ENCODE data around the gene ZBTB1.
"Not testable (repeated sequence)": the region's sequence is repeated elsewhere in the genome, so short reads cannot be mapped to it uniquely, and the experiment has no call there.

Gene ZBTB1

DNA sequence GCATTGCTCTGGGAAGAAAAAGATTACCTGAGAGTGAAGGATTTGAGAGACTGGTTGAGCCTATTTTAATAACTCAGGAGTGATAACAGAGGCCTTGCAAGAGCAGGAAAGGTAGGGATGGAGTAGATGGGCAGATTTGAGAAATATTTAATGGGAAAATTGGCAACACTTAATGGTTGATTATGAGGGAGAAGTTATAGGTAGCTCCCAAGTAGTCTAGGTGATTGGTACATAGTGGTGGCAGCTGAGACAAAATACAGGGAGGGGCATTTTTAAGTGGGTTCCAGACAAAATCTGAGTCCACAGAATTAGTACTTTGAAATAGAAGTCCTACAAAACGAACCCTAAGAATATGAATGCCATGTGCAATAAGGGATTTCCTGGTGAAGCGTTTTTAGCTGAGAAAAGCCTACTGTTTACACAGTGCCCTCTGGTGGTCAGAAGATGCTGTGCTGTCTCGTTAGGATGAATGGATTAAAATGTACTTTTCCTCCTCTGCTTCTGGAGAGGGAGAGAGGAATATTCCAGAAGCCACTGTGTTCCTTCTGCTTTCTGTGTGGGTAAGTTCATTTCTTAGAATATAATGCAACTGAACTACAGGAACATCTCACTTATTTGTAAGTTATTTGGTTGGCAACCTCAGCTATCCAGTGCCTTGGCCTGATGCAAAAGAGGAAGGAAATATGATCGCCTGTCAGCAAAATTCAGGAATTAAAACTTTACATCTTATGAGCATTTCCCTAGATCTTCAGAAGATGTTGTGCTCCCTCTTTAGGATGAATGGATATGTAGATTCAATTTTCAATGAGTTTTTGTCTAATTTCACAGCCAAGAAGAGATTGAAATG, 6.5 kb downstream of the ZBTB1 start:
- Histone ChIP-seq H3K9ac (ENCODE audit: low read depth, low read length) (no peak overlapping the region), H3K9me3 (replicated peaks; ENCODE audit: low read length) (no peaks in the 10 kb centered on the region), H3K36me3 (ENCODE audit: insufficient read depth, low read length) (no peaks in the 10 kb centered on the region), H3K27me3 (ENCODE audit: control insufficient read depth, insufficient read depth, low read length) (no peaks in the 10 kb centered on the region), H3K4me1 (ENCODE audit: control insufficient read depth, insufficient read depth, low read length) (peaks cover 41% of the 10 kb centered on the region), H3K4me3 (ENCODE audit: low read length) (no peak overlapping the region), H3K4me2 (ENCODE audit: low read length) (peak overlapping the region; percentile 50)

GRCh38 chr14:64513271-64513670, 8.7 kb downstream of the ZBTB1 start:
- peaks cover 23% of the 10 kb centered on the region for H3K4me1 ChIP-seq (ENCODE audit: control insufficient read depth, insufficient read depth, low read length)
- no peaks in the 10 kb centered on the region for H3K9me3 ChIP-seq (replicated peaks; ENCODE audit: low read length)
- no peak overlapping the region for H3K4me3 ChIP-seq (ENCODE audit: low read length)
- no peak overlapping the region for H3K9ac ChIP-seq (ENCODE audit: low read depth, low read length)
- no peaks in the 10 kb centered on the region for H3K36me3 ChIP-seq (ENCODE audit: insufficient read depth, low read length)
- no peaks in the 10 kb centered on the region for H3K27me3 ChIP-seq (ENCODE audit: control insufficient read depth, insufficient read depth, low read length)
- H3K4me2 ChIP-seq (ENCODE audit: low read length) = no peak overlapping the region

DNA sequence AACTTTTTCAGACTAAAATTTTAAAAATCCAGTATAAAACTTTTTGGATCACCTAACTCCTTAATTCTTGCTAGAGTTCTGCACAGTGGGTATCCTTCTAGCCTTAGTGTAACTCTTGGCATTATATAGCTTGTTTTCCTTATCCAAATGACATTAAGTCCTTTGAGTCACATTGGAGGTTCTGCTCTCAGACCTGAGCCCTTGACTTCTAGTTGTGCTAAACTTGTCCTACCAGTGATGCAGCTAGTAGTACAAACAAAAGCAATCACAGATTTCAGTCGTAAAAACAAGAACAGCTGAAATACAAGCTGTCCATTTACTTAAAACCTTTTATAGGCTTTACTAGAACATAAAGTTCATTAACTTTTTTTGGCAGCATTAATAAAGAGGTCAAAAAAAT, 10.5 kb downstream of the ZBTB1 start:
- no peaks in the 10 kb centered on the region for H3K9me3 ChIP-seq (replicated peaks; ENCODE audit: low read length)
- H3K27me3 ChIP-seq (ENCODE audit: control insufficient read depth, insufficient read depth, low read length) = no peaks in the 10 kb centered on the region
- no peaks in the 10 kb centered on the region for H3K36me3 ChIP-seq (ENCODE audit: insufficient read depth, low read length)
- H3K4me1 ChIP-seq (ENCODE audit: control insufficient read depth, insufficient read depth, low read length) = peaks cover 13% of the 10 kb centered on the region
- no peak overlapping the region for H3K4me3 ChIP-seq (ENCODE audit: low read length)
- no peak overlapping the region for H3K4me2 ChIP-seq (ENCODE audit: low read length)
- no peak overlapping the region for H3K9ac ChIP-seq (ENCODE audit: low read depth, low read length)

- H3K36me3 ChIP-seq (ENCODE audit: insufficient read depth, low read length) = peaks cover 6% of the 10 kb centered on the region
- H3K9me3 ChIP-seq (replicated peaks; ENCODE audit: low read length) = no peaks in the 10 kb centered on the region
- no peaks in the 10 kb centered on the region for H3K27me3 ChIP-seq (ENCODE audit: control insufficient read depth, insufficient read depth, low read length)
- no peak overlapping the region for H3K9ac ChIP-seq (ENCODE audit: low read depth, low read length)
- H3K4me2 ChIP-seq (ENCODE audit: low read length) = no peak overlapping the region
- H3K4me3 ChIP-seq (ENCODE audit: low read length) = no peak overlapping the region
- H3K4me1 ChIP-seq (ENCODE audit: control insufficient read depth, insufficient read depth, low read length) = peaks cover 3% of the 10 kb centered on the region
These were observed 12.4 kb downstream of the ZBTB1 start for GRCh38 chr14:64516969-64517368.

DNA sequence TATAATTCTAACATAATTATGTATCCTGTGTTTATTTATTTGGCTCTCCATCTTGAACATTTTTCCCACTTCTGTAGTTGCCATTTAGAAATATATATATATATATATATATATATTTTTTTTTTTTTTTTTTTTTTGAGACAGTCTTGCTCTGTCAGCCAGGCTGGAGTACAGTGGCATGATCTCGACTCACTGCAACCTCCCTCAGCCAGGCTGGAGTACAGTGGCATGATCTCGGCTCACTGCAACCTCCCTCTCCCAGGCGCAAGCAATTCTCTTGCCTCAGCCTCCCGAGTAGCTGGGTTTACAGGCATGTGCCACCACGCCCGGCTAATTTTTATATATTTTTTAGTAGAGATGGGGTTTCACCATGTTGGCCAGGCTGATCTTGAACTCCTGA, 13.1 kb downstream of the ZBTB1 start:
- H3K36me3 ChIP-seq (ENCODE audit: insufficient read depth, low read length) = peaks cover 13% of the 10 kb centered on the region
- H3K4me3 ChIP-seq (ENCODE audit: low read length); H3K27me3 ChIP-seq (ENCODE audit: control insufficient read depth, insufficient read depth, low read length); H3K9me3 ChIP-seq (replicated peaks; ENCODE audit: low read length); H3K4me2 ChIP-seq (ENCODE audit: low read length); H3K4me1 ChIP-seq (ENCODE audit: control insufficient read depth, insufficient read depth, low read length); H3K9ac ChIP-seq (ENCODE audit: low read depth, low read length): not testable (repeated sequence)

- Histone ChIP-seq H3K36me3 (ENCODE audit: insufficient read depth, low read length) (peaks cover 19% of the 10 kb centered on the region), H3K4me3 (ENCODE audit: low read length) (no peak overlapping the region), H3K4me1 (ENCODE audit: control insufficient read depth, insufficient read depth, low read length) (peaks cover 3% of the 10 kb centered on the region), H3K9me3 (replicated peaks; ENCODE audit: low read length) (no peaks in the 10 kb centered on the region), H3K4me2 (ENCODE audit: low read length) (no peak overlapping the region), H3K27me3 (ENCODE audit: control insufficient read depth, insufficient read depth, low read length) (no peaks in the 10 kb centered on the region), H3K9ac (ENCODE audit: low read depth, low read length) (no peak overlapping the region)
These were observed 13.7 kb downstream of the ZBTB1 start for GRCh38 chr14:64518229-64518628.

- H3K4me3 ChIP-seq (ENCODE audit: low read length) = no peak overlapping the region
- H3K4me2 ChIP-seq (ENCODE audit: low read length) = no peak overlapping the region
- H3K9ac ChIP-seq (ENCODE audit: low read depth, low read length) = no peak overlapping the region
- peaks cover 27% of the 10 kb centered on the region for H3K36me3 ChIP-seq (ENCODE audit: insufficient read depth, low read length)
- H3K9me3 ChIP-seq (replicated peaks; ENCODE audit: low read length) = no peaks in the 10 kb centered on the region
- no peaks in the 10 kb centered on the region for H3K27me3 ChIP-seq (ENCODE audit: control insufficient read depth, insufficient read depth, low read length)
- no peaks in the 10 kb centered on the region for H3K4me1 ChIP-seq (ENCODE audit: control insufficient read depth, insufficient read depth, low read length)
These were observed 16.1 kb downstream of the ZBTB1 start for GRCh38 chr14:64520699-64521098.

GRCh38 chr14:64522591-64523355, 18.2 kb downstream of the ZBTB1 start:
- Histone ChIP-seq H3K36me3 (ENCODE audit: insufficient read depth, low read length) (peaks cover 38% of the 10 kb centered on the region), H3K4me2 (ENCODE audit: low read length) (no peak overlapping the region), H3K4me3 (ENCODE audit: low read length) (no peak overlapping the region), H3K9ac (ENCODE audit: low read depth, low read length) (no peak overlapping the region), H3K27me3 (ENCODE audit: control insufficient read depth, insufficient read depth, low read length) (no peaks in the 10 kb centered on the region), H3K4me1 (ENCODE audit: control insufficient read depth, insufficient read depth, low read length) (no peaks in the 10 kb centered on the region), H3K9me3 (replicated peaks; ENCODE audit: low read length) (no peaks in the 10 kb centered on the region)

GRCh38 chr14:64525354-64525753, 20.8 kb downstream of the ZBTB1 start:
- H3K36me3 ChIP-seq (ENCODE audit: insufficient read depth, low read length) = peaks cover 38% of the 10 kb centered on the region
- no peak overlapping the region for H3K9ac ChIP-seq (ENCODE audit: low read depth, low read length)

GRCh38 chr14:64531567-64531966, 27.0 kb downstream of the ZBTB1 start:
- Histone ChIP-seq H3K4me1 (ENCODE audit: control insufficient read depth, insufficient read depth, low read length) (peaks cover 12% of the 10 kb centered on the region), H3K4me2 (ENCODE audit: low read length) (no peak overlapping the region), H3K27me3 (ENCODE audit: control insufficient read depth, insufficient read depth, low read length) (no peaks in the 10 kb centered on the region), H3K9me3 (replicated peaks; ENCODE audit: low read length) (no peaks in the 10 kb centered on the region), H3K9ac (ENCODE audit: low read depth, low read length) (no peak overlapping the region), H3K36me3 (ENCODE audit: insufficient read depth, low read length) (peaks cover 4% of the 10 kb centered on the region), H3K4me3 (ENCODE audit: low read length) (no peak overlapping the region)

More at GRCh38 chr14:64525354-64525753, 20.8 kb downstream of the ZBTB1 start:
- Histone ChIP-seq H3K4me1 (ENCODE audit: control insufficient read depth, insufficient read depth, low read length) (peaks cover 9% of the 10 kb centered on the region), H3K9me3 (replicated peaks; ENCODE audit: low read length) (no peaks in the 10 kb centered on the region), H3K4me2 (ENCODE audit: low read length) (no peak overlapping the region), H3K4me3 (ENCODE audit: low read length) (no peak overlapping the region), H3K27me3 (ENCODE audit: control insufficient read depth, insufficient read depth, low read length) (no peaks in the 10 kb centered on the region)

GRCh38 chr14:64536488-64537245, 32.1 kb downstream of the ZBTB1 start:
- Histone ChIP-seq H3K9ac (ENCODE audit: low read depth, low read length) (no peak overlapping the region), H3K9me3 (replicated peaks; ENCODE audit: low read length) (peaks cover 9% of the 10 kb centered on the region), H3K4me1 (ENCODE audit: control insufficient read depth, insufficient read depth, low read length) (peaks cover 17% of the 10 kb centered on the region), H3K36me3 (ENCODE audit: insufficient read depth, low read length) (no peaks in the 10 kb centered on the region), H3K4me2 (ENCODE audit: low read length) (no peak overlapping the region), H3K4me3 (ENCODE audit: low read length) (no peak overlapping the region), H3K27me3 (ENCODE audit: control insufficient read depth, insufficient read depth, low read length) (peaks cover 10% of the 10 kb centered on the region)
